GM23338 (cell line): ENCODE measurements around the gene SLC37A4. TPM values are rescaled to one million over a fixed set of nuclear protein-coding genes. Genes with fewer than 3 reads are reported as not detected.

Experiments
- ATAC-seq: fragments of 200-7000 bp; cut with Tn5 transposase; 3 replicates; pipeline ENCODE4 v1.9.1; 2020
- DNase-seq: peaks from one replicate; pipeline ENCODE4 v3.0.0-alpha.2; 2015; ENCODE audit warnings: low spot score
- H2AFZ ChIP-seq: fragments of 200-600 bp; sonication (generic); 2 replicates; pipeline ENCODE4 v1.8.0; 2016; ENCODE audit warnings: antibody characterized with exemption, mild to moderate bottlenecking, moderate library complexity
- H3F3A ChIP-seq: fragments of 200-600 bp; sonication (generic); replicated peaks from 2 replicates; pipeline ENCODE4 v1.8.0; 2017; ENCODE audit warnings: antibody characterized with exemption, mixed run types, low read depth
- H3K27ac ChIP-seq: fragments of 200-600 bp; sonication (generic); 2 replicates; pipeline ENCODE4 v1.6.1; 2016; ENCODE audit warnings: low read depth
- H3K27me3 ChIP-seq: fragments of 200-600 bp; sonication (generic); 2 replicates; pipeline ENCODE4 v1.8.0; 2016; ENCODE audit warnings: mild to moderate bottlenecking, mixed run types, moderate library complexity; ENCODE audit not compliant: insufficient read depth
- H3K36me3 ChIP-seq: fragments of 200-600 bp; sonication (generic); 2 replicates; pipeline ENCODE4 v1.8.0; 2016; ENCODE audit warnings: mild to moderate bottlenecking; ENCODE audit not compliant: insufficient read depth
- H3K4me1 ChIP-seq: fragments of 200-600 bp; sonication (generic); 2 replicates; pipeline ENCODE4 v1.8.0; 2016; ENCODE audit warnings: mild to moderate bottlenecking, moderate library complexity; ENCODE audit not compliant: insufficient read depth
- H3K4me2 ChIP-seq: fragments of 200-600 bp; sonication (generic); 2 replicates; pipeline ENCODE4 v1.7.1; 2017; ENCODE audit warnings: mixed run types
- H3K4me3 ChIP-seq: fragments of 200-600 bp; sonication (generic); 2 replicates; pipeline ENCODE4 v1.6.1; 2016; ENCODE audit warnings: mixed run types
- H3K79me2 ChIP-seq: fragments of 200-600 bp; sonication (generic); replicated peaks from 2 replicates; pipeline ENCODE4 v1.8.0; 2017; ENCODE audit warnings: mild to moderate bottlenecking; ENCODE audit not compliant: insufficient read depth
- H3K9me2 ChIP-seq: fragments of 200-600 bp; sonication (generic); 2 replicates; pipeline ENCODE4 v1.8.0; 2017; ENCODE audit not compliant: insufficient read depth
- H4K20me1 ChIP-seq: fragments of 200-600 bp; sonication (generic); replicated peaks from 2 replicates; pipeline ENCODE4 v1.8.0; 2017; ENCODE audit warnings: mild to moderate bottlenecking; ENCODE audit not compliant: insufficient read depth
- H3K27ac Mint-ChIP-seq: 2 replicates; pipeline ENCODE4 v1.8.0; 2020; ENCODE audit warnings: inconsistent platforms, mild to moderate bottlenecking, moderate library complexity, mixed read lengths
- H3K27me3 Mint-ChIP-seq: 3 replicates; pipeline ENCODE4 v1.8.0; 2022; ENCODE audit warnings: low read depth, mild to moderate bottlenecking, moderate library complexity, mixed read lengths, inconsistent platforms; ENCODE audit not compliant: insufficient read depth, poor library complexity
- H3K36me3 Mint-ChIP-seq: 3 replicates; pipeline ENCODE4 v1.8.0; 2021; ENCODE audit warnings: low read depth, mild to moderate bottlenecking, inconsistent platforms, moderate library complexity, mixed read lengths
- H3K4me1 Mint-ChIP-seq: 3 replicates; pipeline ENCODE4 v1.8.0; 2020; ENCODE audit warnings: mild to moderate bottlenecking, inconsistent platforms, mixed read lengths
- H3K4me3 Mint-ChIP-seq: 3 replicates; pipeline ENCODE4 v1.8.0; 2021; ENCODE audit warnings: moderate library complexity, mild to moderate bottlenecking, inconsistent platforms, mixed read lengths
- H3K9me3 Mint-ChIP-seq: 3 replicates; pipeline ENCODE4 v1.8.0; 2020; ENCODE audit warnings: moderate library complexity, mild to moderate bottlenecking, inconsistent platforms, mixed read lengths
- CREB1 ChIP-seq: fragments of 250-450 bp; sonication (Bioruptor Pico); IDR thresholded peaks from 2 replicates; pipeline ENCODE4 v1.5.0; 2020; ENCODE audit warnings: low read depth, mild to moderate bottlenecking, moderate library complexity
- CTCF ChIP-seq, 2 experiments: fragments of 200-600 bp in 1 of 2; sonication (generic) in 1 of 2; conservative IDR thresholded peaks; 2 replicates each; pipeline versions ENCODE4 v1.5.1 to v1.6.1; 2016 to 2017; ENCODE audit warnings: antibody characterized with exemption in 2 of 2, low read depth in 2 of 2, mild to moderate bottlenecking in 2 of 2, moderate library complexity in 1 of 2
- ETS1 ChIP-seq: IDR thresholded peaks from 2 replicates; pipeline ENCODE4 v1.6.1; 2016; ENCODE audit warnings: antibody characterized with exemption
- EZH2 ChIP-seq: fragments of 200-600 bp; sonication (generic); IDR thresholded peaks from one replicate; pipeline ENCODE4 v1.8.0; 2017; ENCODE audit warnings: antibody characterized with exemption, mild to moderate bottlenecking, low read depth; ENCODE audit not compliant: unreplicated experiment
- EZH2phosphoT487 ChIP-seq: fragments of 200-600 bp; sonication (generic); IDR thresholded peaks from one replicate; pipeline ENCODE4 v1.8.1; 2018; ENCODE audit warnings: antibody characterized with exemption; ENCODE audit not compliant: unreplicated experiment
- JUNB ChIP-seq: IDR thresholded peaks from one replicate; pipeline ENCODE4 v1.6.1; 2016; ENCODE audit warnings: antibody characterized with exemption; ENCODE audit not compliant: unreplicated experiment
- NANOG ChIP-seq: IDR thresholded peaks from 2 replicates; pipeline ENCODE4 v1.6.1; 2016; ENCODE audit warnings: antibody characterized with exemption, borderline replicate concordance
- POLR2AphosphoS5 ChIP-seq: IDR thresholded peaks from 2 replicates; pipeline ENCODE4 v1.6.1; 2016; ENCODE audit warnings: antibody characterized with exemption, low read depth
- REST ChIP-seq: IDR thresholded peaks from one replicate; pipeline ENCODE4 v1.6.1; 2018; ENCODE audit warnings: antibody characterized with exemption; ENCODE audit not compliant: unreplicated experiment
- ZNF114 ChIP-seq: fragments of 250-450 bp; sonication (Bioruptor Pico); IDR thresholded peaks from 2 replicates; pipeline ENCODE4 v1.5.0; 2020; ENCODE audit warnings: mild to moderate bottlenecking, moderate library complexity
- ZNF462 ChIP-seq: fragments of 250-450 bp; sonication (Bioruptor Pico); IDR thresholded peaks from 2 replicates; pipeline ENCODE4 v1.5.0; 2020; ENCODE audit warnings: mild to moderate bottlenecking, moderate library complexity
- polyA plus RNA-seq: library from polyadenylated mRNA; unstranded; fragments of >200 nt; fragmentation: Nextera tagmentation; extraction: Ambion mirVana; gene quantifications from 2 replicates; pipeline ENCODE4 v1.2.1, GENCODE V29; 2016
- total RNA-seq: library from RNA; depleted of rRNA; stranded (reverse); fragments of >200 nt; shearing (Covaris generic); gene quantifications from 2 replicates; pipeline ENCODE4 v1.2.3, GENCODE V29; 2014

The SLC37A4 gene
- total and polyA plus RNA-seq, 2 experiments from 2014 or later = 23.4 to 56.4 TPM

- TF ChIP-seq NANOG = no peak
- no peak for TF ChIP-seq EZH2
- no peak for TF ChIP-seq CTCF (conservative IDR thresholded peaks at IDR 0.05; ENCODE audit: low read depth in 2 of 2)
- TF ChIP-seq ZNF114 (CRISPR knock-in tag) = no peak
- TF ChIP-seq POLR2AphosphoS5 = no peak
- no peak for TF ChIP-seq EZH2phosphoT487
- TF ChIP-seq CREB1 = no peak
- no peak for TF ChIP-seq JUNB
- no peak for TF ChIP-seq REST
- TF ChIP-seq ETS1 = no peak
Measured at GRCh38 chr11:119062779-119063178, 32.1 kb upstream of the SLC37A4 start (continued).

- H3K9me3 Mint-ChIP-seq = peaks cover 7% of the 10 kb centered on the region; the same call in 1 of the 3 replicates
- no peak for TF ChIP-seq ZNF462 (CRISPR knock-in tag)
- no peak for TF ChIP-seq CTCF (conservative IDR thresholded peaks at IDR 0.05; ENCODE audit: low read depth in 2 of 2)
- TF ChIP-seq EZH2phosphoT487 = no peak
Measured at GRCh38 chr11:119061256-119061655, 30.6 kb upstream of the SLC37A4 start.

More at GRCh38 chr11:119061256-119061655, 30.6 kb upstream of the SLC37A4 start:
- no peak overlapping the region for H3K4me3 ChIP-seq
- peaks cover 10% of the 10 kb centered on the region for H3K79me2 ChIP-seq
- Mint-ChIP-seq H3K27me3 (peaks cover 8% of the 10 kb centered on the region), H3K4me1 (peaks cover 5% of the 10 kb centered on the region), H3K4me3 (no peak overlapping the region), H3K36me3 (peaks cover 8% of the 10 kb centered on the region), H3K27ac (no peak overlapping the region)
- DNase-seq (no peak), ATAC-seq (no peak)
- H3F3A ChIP-seq = peaks cover 9% of the 10 kb centered on the region
- no peak overlapping the region for H2AFZ ChIP-seq
- H4K20me1 ChIP-seq = peaks cover 7% of the 10 kb centered on the region; the same call in 1 of the 2 replicates
- no peak overlapping the region for H3K27ac ChIP-seq
- peaks cover 6% of the 10 kb centered on the region; the same call in 1 of the 2 replicates for H3K4me1 ChIP-seq
- no peaks in the 10 kb centered on the region for H3K27me3 ChIP-seq
- no peak overlapping the region for H3K4me2 ChIP-seq
- no peaks in the 10 kb centered on the region for H3K36me3 ChIP-seq
- H3K9me2 ChIP-seq = 0 out of 2 replicates have a peak, but pooled peaks cover 4% of the 10 kb centered on the region
